Trophoblast cell (in vitro differentiated cells and primary cell): ENCODE results near the gene HOMER3.

Experiments
- DNase-seq, 2 donors: peaks; one replicate each; pipeline ENCODE4 v3.0.0-alpha.2; 2016
- H2AFZ ChIP-seq: 2 replicates; pipeline ENCODE4 v1.6.1; 2013; ENCODE audit warnings: low read length, moderate library complexity, mild to moderate bottlenecking; ENCODE audit not compliant: insufficient read depth, poor library complexity
- H2AK5ac ChIP-seq: 2 replicates; pipeline ENCODE4 v1.6.1; 2013; ENCODE audit warnings: mild to moderate bottlenecking, low read length
- H2BK120ac ChIP-seq: 2 replicates; pipeline ENCODE4 v1.6.1; 2013; ENCODE audit warnings: low read length, mild to moderate bottlenecking, moderate library complexity; ENCODE audit not compliant: insufficient read depth, poor library complexity
- H2BK12ac ChIP-seq: 2 replicates; pipeline ENCODE4 v1.6.1; 2013; ENCODE audit warnings: mild to moderate bottlenecking, low read length, moderate library complexity
- H2BK5ac ChIP-seq: 2 replicates; pipeline ENCODE4 v1.6.1; 2013; ENCODE audit warnings: low read length, low read depth, moderate library complexity, mild to moderate bottlenecking; ENCODE audit not compliant: poor library complexity
- H3K14ac ChIP-seq: 2 replicates; pipeline ENCODE4 v1.6.1; 2013; ENCODE audit warnings: mild to moderate bottlenecking, low read length
- H3K18ac ChIP-seq: 2 replicates; pipeline ENCODE4 v1.6.1; 2013; ENCODE audit warnings: mild to moderate bottlenecking, low read length
- H3K23ac ChIP-seq: 2 replicates; pipeline ENCODE4 v1.6.1; 2013; ENCODE audit warnings: low read length
- H3K27ac ChIP-seq: 2 replicates; pipeline ENCODE4 v1.5.1; 2013; ENCODE audit warnings: low read depth, mild to moderate bottlenecking, inconsistent platforms, low read length, moderate library complexity
- H3K27me3 ChIP-seq: 2 replicates; pipeline ENCODE4 v1.6.1; 2013; ENCODE audit warnings: inconsistent platforms, mild to moderate bottlenecking, low read length, moderate library complexity; ENCODE audit not compliant: insufficient read depth
- H3K36me3 ChIP-seq, 2 experiments: 1 replicate in 1 of 2; 2 replicates in 1 of 2; pipeline ENCODE4 v1.6.1; 2013; ENCODE audit warnings: low read length in 2 of 2, mild to moderate bottlenecking in 2 of 2, moderate library complexity in 1 of 2; ENCODE audit not compliant: insufficient read depth in 2 of 2, control insufficient read depth in 1 of 2
- H3K4ac ChIP-seq: 2 replicates; pipeline ENCODE4 v1.6.1; 2013; ENCODE audit warnings: low read depth, mild to moderate bottlenecking, low read length, moderate library complexity
- H3K4me1 ChIP-seq, 2 experiments: 1 replicate in 1 of 2; 2 replicates in 1 of 2; pipeline ENCODE4 v1.6.1; 2013; ENCODE audit warnings: low read length in 2 of 2, mild to moderate bottlenecking in 2 of 2, moderate library complexity in 1 of 2; ENCODE audit not compliant: insufficient read depth in 2 of 2, control insufficient read depth in 1 of 2
- H3K4me2 ChIP-seq: 2 replicates; pipeline ENCODE4 v1.6.1; 2013; ENCODE audit warnings: inconsistent platforms, mild to moderate bottlenecking, low read length, moderate library complexity
- H3K4me3 ChIP-seq: 2 replicates; pipeline ENCODE4 v1.5.1; 2013; ENCODE audit warnings: mild to moderate bottlenecking, low read depth, low read length, inconsistent platforms
- H3K79me1 ChIP-seq: one replicate; pipeline ENCODE4 v1.6.1; 2013; ENCODE audit warnings: low read length
- H3K79me2 ChIP-seq: 2 replicates; pipeline ENCODE4 v1.6.1; 2013; ENCODE audit warnings: low read length, mild to moderate bottlenecking; ENCODE audit not compliant: control insufficient read depth, insufficient read depth, poor library complexity
- H3K9ac ChIP-seq: 2 replicates; pipeline ENCODE4 v1.6.1; 2013; ENCODE audit warnings: mild to moderate bottlenecking, low read length
- H3K9me3 ChIP-seq: 2 replicates; pipeline ENCODE4 v1.6.1; 2013; ENCODE audit warnings: low read depth, mild to moderate bottlenecking, control low read depth, inconsistent platforms, low read length; ENCODE audit not compliant: insufficient read depth
- H4K12ac ChIP-seq: 2 replicates; pipeline ENCODE4 v1.6.1; 2013; ENCODE audit warnings: low read depth, mild to moderate bottlenecking, low read length, moderate library complexity
- H4K8ac ChIP-seq: 2 replicates; pipeline ENCODE4 v1.6.1; 2013; ENCODE audit warnings: low read depth, mild to moderate bottlenecking, low read length, moderate library complexity
- H4K91ac ChIP-seq: one replicate; pipeline ENCODE4 v1.6.1; 2013; ENCODE audit warnings: low read depth, mild to moderate bottlenecking, low read length, moderate library complexity
- WGBS: extraction: QIAGEN DNeasy Blood & Tissue Kit; methylation state at CpG from one replicate; pipeline ENCODE4 v1.1.7; 2013; ENCODE audit warnings: missing lambda C conversion rate; ENCODE audit not compliant: insufficient read length, insufficient coverage; ENCODE audit errors: extremely low coverage; 5-methylcytosine and 5-hydroxymethylcytosine counted together

HOMER3 gene

DNA sequence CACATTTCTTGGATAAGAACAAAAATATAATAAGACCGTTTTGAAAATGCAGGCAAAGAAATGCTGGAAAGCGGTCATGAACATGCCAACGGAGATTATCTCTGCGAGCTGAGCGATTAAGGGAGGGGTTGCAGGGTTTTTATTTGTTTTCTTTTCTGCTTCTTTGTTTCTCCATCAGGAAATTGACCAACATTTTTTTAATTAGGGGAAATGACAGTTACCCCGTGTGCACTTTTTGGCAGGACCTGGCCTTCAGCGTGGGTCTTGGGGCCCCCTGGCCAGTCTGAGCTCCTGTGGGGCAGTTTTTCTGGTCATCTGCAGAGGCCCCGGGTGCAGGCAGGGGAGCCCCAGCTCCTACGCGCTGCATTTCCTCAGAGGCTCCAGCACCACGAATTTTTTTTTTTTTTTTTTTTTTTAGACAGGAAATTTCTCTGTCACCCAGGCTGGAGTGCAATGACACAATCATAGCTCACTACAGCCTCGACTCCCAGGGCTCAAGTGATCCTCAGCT, 31.3 kb upstream of the HOMER3 start:
- Histone ChIP-seq H3K23ac (no peak overlapping the region), H3K9me3 (no peaks in the 10 kb centered on the region), H3K4ac (no peak overlapping the region), H4K91ac (no peak overlapping the region), H4K8ac (no peak overlapping the region), H3K79me2 (no peaks in the 10 kb centered on the region), H2AK5ac (no peak overlapping the region), H2BK5ac (no peak overlapping the region), H3K4me2 (no peak overlapping the region), H3K79me1 (no peaks in the 10 kb centered on the region), H2BK12ac (no peak overlapping the region), H3K14ac (no peak overlapping the region), H2AFZ (no peak overlapping the region), H3K18ac (no peak overlapping the region), H3K9ac (no peak overlapping the region), H3K4me3 (no peak overlapping the region), H4K12ac (no peak overlapping the region), H3K27ac (no peak overlapping the region), H3K27me3 (no peaks in the 10 kb centered on the region), H3K36me3 (no peaks in the 10 kb centered on the region), H2BK120ac (no peak overlapping the region), H3K4me1 (no peaks in the 10 kb centered on the region)
- WGBS, result no CpG with 5 or more reads among the region's 12 CpGs
- DNase-seq, result no peak

DNA sequence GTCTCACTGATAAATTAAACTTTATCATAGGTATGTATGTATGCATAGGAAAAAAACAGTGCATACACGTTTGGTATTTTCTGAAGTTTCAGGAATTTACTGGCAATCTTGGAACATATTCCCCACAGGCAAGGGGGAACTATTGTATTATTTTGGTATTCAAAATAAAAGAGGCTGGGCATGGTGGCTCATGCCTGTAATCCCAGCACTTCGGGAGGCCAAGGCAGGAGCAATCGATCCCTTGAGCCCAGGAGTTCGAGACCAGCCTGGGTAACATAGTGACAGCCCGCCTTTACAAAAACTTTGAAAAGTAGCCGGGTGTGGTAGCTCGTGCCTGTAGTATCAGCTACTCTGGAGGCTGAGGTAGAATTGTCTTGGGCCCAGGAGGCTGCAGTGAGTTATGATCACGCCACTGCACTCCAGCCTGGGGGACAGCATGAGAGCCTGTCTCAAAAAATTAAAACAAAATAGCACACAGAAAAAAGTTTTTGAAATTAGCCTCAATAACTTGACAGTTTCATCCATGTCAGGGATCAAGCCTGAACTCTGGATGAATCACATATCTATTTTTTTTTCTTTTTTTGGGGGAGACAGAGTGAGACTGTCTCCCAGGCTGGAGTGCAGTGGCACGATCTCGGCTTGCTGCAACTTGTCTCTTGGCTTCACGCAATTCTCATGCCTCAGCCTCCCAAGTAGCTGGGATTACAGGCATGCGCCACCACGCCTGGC, 29.1 kb upstream of the HOMER3 start:
- Histone ChIP-seq H4K12ac (no peak overlapping the region), H3K14ac (no peak overlapping the region), H2BK5ac (no peak overlapping the region), H3K9me3 (no peaks in the 10 kb centered on the region), H3K4ac (no peak overlapping the region), H3K36me3 (no peaks in the 10 kb centered on the region), H3K79me2 (no peaks in the 10 kb centered on the region), H2BK120ac (no peak overlapping the region), H4K91ac (no peak overlapping the region), H3K9ac (no peak overlapping the region), H4K8ac (no peak overlapping the region), H3K4me1 (no peaks in the 10 kb centered on the region), H3K27ac (no peak overlapping the region), H3K27me3 (no peaks in the 10 kb centered on the region), H3K4me2 (no peak overlapping the region), H3K79me1 (no peaks in the 10 kb centered on the region), H2BK12ac (no peak overlapping the region), H3K23ac (no peak overlapping the region), H2AK5ac (no peak overlapping the region), H3K4me3 (no peak overlapping the region), H3K18ac (no peak overlapping the region), H2AFZ (no peak overlapping the region)
- WGBS, result no CpG with 5 or more reads among the region's 13 CpGs
- peak in 1 of 2 donors; percentile 30 for DNase-seq

DNA sequence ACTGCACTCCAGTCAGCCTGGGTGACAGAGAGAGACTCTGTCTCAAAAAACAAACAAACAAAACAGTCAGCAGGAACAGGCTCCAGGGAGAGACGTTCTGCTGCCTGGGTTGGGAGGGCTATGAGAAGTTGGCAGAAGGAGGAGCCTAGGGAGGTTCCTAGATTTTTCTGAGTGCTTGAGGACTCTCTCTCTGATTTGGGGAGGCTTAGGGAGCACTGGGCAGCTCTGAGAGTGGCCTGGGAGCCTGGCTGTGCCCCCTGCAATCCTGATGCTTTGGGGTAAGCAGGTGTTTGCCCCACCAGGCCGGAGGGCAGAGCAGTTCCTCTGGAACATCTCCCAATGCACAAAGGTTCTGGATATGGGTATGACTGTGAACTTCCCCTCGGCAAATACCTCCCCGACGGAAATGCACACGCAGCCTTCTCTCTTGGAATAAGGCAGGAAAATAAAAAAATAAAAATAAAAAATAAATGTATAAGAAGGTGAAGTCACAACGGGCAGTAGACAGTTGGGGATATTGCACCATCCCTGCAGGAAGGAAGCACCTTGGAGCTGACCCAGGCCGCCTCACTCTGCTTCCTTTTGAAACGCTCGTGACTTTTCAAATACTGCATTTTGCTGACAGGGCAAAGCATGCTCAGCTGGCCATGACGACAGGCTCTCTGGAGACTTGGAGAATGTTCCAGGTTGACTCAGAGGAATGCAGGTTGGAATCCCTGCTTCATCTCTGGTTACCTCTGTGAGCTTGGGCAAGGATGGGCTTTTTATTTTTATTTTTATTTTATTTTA, 26.5 kb upstream of the HOMER3 start:
- Histone ChIP-seq H2BK12ac (no peak overlapping the region), H2BK5ac (no peak overlapping the region), H3K79me1 (no peaks in the 10 kb centered on the region), H2BK120ac (no peak overlapping the region), H3K4ac (no peak overlapping the region), H4K12ac (no peak overlapping the region), H4K8ac (no peak overlapping the region), H3K36me3 (no peaks in the 10 kb centered on the region), H3K79me2 (no peaks in the 10 kb centered on the region), H2AFZ (no peak overlapping the region), H2AK5ac (no peak overlapping the region), H3K4me3 (no peak overlapping the region), H3K14ac (no peak overlapping the region), H4K91ac (no peak overlapping the region), H3K9ac (no peak overlapping the region), H3K4me2 (no peak overlapping the region), H3K27ac (no peak overlapping the region), H3K9me3 (no peaks in the 10 kb centered on the region), H3K18ac (no peak overlapping the region), H3K4me1 (no peaks in the 10 kb centered on the region), H3K27me3 (no peaks in the 10 kb centered on the region), H3K23ac (no peak overlapping the region)
- no CpG with 5 or more reads among the region's 11 CpGs for WGBS
- peak; percentile 87 to 91 for DNase-seq

DNA sequence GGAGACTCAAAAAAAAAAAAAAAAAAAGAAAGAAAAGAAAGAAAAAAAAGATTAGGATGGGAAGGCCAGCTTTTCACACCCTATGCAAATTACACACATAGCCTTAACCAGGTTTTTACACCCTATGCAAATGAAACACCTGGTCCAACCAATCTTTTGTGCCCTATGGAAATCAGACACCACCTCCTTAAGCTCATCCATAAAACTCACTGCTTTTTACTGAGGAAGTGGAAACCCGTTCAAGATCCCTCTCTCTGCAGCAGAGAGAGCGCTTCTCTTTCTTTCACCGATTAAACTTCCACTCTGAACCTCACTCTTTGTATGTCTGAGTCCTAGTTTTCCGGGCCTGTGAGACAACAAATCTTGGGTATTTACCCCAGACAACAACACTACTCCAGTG, 25.3 kb upstream of the HOMER3 start:
- Histone ChIP-seq H3K14ac (no peak overlapping the region), H3K9me3 (no peaks in the 10 kb centered on the region), H3K79me1 (no peaks in the 10 kb centered on the region), H2BK120ac (no peak overlapping the region), H2AFZ (no peak overlapping the region), H2AK5ac (no peak overlapping the region), H4K8ac (no peak overlapping the region), H3K4me3 (no peak overlapping the region), H3K4ac (no peak overlapping the region), H3K4me2 (no peak overlapping the region), H2BK5ac (no peak overlapping the region), H3K23ac (no peak overlapping the region), H3K18ac (no peak overlapping the region), H4K91ac (no peak overlapping the region), H3K9ac (no peak overlapping the region), H3K36me3 (no peaks in the 10 kb centered on the region), H4K12ac (no peak overlapping the region), H3K27ac (no peak overlapping the region), H3K27me3 (no peaks in the 10 kb centered on the region), H3K79me2 (no peaks in the 10 kb centered on the region), H2BK12ac (no peak overlapping the region), H3K4me1 (no peaks in the 10 kb centered on the region)
- WGBS, result no CpG with 5 or more reads among the region's 4 CpGs
- DNase-seq, result no peak
